Activated T-helper 1 cell treated with Interleukin-2 at 50 U/mL for 16 hours (primary cell): Measurements from ENCODE around the gene ZSCAN29.

Experiments
- DNase-seq: peaks from one replicate; pipeline ENCODE4 v3.0.0-alpha.2; 2020; ENCODE audit warnings: low read depth

ZSCAN29 gene

DNA sequence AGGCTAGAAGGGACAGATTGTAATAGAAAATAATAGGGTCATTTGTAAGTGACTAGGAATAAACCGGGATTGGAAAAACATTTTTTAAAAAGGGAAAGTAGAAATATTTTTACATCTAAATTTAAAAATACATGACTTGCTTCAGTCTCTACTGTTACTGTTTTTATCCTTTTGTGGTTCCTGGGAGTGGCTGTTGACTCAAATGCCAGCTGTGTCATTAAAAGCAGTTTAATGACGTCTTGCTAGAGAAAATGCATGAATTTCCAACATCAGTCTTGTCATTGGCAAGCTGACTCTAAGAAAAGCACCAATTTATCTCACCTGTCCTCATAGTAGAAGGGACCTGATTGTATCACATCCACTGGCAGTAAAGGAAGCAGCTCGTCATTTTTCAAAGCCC lies 23.7 kb downstream of the ZSCAN29 start:
- no peak for DNase-seq

DNA sequence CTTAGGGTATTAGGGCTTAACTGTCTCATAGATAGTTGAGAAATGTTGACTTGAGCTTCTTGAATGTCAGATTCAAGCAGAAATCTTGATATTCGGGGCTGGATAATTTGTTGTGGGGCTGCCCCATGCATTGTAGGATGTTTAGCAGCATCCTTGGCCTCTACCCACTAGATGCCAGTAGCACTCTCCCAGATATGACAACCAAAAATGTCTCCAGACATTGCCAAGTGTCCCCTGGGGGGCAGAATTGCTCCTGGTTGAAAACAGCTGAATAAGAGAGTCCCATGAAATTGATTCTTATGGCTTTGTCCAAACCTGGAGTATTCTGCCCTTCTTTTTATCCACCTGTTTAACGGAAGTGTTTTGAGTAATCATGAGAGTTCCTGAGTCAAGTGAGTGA lies 24.5 kb downstream of the ZSCAN29 start:
- no peak for DNase-seq

DNA sequence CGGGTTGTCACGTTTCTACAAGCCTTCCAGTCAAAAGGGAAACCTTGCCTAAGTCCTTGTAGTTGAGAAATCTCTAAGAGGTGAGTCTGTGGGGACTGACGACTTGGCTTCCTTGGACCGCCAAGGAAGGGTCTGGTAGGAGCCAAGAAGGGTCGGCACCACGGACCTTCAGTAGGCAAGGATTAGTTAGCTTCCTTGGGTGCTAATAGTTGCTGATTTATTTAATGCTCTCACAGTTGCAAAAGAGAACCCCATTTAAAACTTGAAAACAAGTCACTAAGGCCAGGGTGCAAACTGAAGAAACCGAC lies 40.1 kb downstream of the ZSCAN29 start:
- DNase-seq = no peak

DNA sequence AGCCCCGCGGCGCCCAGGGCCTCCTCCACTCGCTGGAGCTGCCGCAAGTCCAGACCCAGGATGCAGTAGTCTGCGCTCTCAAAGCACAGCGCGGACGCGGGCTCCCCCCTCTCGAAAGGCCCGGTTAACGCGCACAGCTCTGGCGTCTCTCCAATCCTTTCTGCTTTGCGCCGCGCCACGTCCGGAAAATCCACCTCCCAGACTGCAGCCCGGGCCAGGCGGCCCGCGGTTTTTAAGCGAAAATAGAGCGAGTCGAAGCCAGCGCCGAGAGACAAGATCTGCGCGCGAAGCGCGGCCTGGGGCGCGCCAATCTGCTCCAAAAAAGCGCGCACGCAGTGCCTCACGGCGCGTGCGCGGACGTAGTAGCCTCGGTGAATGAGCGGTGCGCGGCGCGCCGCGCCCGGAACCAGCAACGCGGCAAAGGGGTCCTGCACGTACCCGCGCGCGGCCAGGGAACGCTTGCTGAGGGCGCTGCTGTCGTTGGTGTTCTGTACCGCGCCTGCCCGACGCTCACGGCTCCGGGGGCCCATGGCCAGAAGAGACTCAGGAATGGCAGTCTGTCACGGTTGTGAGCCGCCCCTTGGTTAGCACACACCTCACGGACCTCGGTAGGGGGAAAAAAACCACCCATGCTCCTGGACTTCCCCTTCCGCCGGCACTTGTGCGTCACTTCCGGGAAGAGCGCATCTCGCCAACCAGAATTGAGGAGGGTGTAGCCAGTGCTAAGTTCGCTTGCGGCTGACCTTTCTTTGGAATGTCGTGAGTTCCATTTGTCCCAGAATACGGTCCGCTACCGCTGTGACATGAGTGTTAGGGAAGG lies 40.7 kb downstream of the ZSCAN29 start, which contains the start of gene LCMT2:
Gene LCMT2 (minus strand): TSS at position 614 of the 820 bp plus-strand sequence. CDS start 84 bp downstream, at position 530.
- DNase-seq = peak; percentile 82

DNA sequence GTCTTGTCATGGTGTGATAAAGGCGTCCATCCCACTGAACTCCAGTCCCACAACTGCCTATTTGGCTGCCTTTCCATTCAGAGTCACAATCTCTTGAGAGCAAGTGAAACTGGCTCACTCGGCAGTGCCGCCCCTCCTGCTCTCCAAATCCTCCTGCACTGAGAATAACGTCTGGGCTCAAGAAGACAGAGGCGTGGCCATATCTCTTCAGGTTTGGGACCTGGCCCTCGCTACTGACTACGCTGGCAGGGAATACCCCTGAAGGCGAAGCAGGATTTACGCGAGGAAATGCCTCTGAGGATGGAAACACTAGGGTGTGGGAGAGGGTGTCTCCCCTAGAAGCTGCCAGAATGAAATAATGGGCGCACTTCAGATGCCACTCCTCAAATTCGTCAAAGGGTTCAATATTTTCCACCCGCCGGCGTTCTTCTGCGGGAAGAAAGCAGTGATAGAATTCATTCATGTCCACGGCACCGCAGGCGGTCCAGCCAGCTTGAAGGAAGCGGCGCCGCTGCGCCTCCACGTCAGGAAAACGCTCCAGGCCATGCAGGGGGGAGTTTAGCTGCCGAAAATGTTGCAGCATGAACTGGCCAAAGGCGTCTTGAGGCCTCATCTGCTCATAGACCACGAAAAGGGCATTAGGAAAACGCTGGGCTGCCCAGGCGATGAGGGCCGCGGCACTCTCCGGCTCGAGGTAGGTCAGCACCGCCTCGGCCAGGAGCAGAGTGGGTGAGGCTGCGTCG lies 41.5 kb downstream of the ZSCAN29 start:
- DNase-seq = no peak

DNA sequence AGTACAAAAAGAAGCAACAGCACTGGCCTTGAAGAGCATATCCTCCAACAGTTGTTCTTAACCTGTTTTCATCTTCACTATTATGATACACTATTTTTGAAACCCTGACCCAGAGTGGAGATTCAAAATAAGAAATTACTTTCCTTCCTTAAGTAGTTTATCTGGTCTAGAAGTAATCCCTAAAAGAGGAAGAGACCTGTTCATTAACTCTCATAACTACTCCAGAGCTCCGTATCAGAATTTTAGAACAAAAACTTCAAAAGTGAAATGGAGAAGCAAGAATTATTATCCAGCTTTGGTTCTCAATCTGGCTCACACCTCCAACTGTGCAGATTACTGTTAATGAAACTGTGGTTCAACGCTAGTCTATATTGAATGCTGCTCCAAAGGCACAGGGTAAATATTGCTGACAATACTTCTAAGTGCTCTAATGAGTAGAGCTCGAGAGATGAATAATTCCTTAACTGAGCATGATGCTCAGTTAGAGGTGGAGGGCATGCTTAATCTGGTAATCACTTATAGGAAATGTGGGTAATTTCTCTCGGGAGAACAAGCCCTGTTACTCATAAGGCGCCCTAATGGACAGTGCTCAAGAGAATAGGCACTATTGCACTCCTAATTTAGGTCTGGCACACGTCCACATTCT lies 45.7 kb downstream of the ZSCAN29 start:
- no peak for DNase-seq

DNA sequence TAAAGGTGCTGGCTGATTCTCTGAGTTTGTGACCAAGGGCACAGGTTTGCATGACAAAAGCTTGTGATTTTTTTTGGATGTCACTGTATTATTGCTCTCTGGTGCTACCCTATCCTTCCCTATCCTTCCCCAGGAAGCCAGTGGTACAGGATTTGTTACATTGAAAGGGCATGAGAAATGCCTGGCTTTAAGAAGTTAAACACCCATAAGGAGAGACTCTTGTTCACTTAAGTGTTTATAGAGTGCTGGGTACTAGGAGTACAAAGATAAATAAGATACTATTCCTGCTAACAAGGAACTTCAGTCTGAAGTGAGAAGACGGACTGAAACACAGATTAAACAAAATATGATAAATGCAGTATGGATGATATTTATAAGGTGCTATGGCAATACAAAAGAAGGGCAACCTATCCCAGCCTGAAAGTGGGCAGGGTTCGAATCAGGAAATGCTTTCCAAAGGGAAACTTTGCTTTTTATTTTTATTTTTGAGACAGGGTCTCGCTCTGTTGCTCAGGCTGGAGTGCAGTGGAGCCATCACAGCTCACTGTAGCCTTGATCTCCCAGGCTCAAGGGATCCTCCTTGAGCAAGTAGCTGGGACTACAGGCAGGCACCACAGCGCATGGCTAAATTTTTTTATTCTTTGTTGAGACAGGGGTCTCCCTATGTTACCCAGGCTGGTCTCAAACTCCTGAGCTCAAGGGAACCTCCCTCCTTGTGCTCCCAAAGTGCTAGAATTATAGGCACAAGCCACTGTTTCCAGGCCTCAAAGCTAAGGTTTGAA lies 51.7 kb downstream of the ZSCAN29 start:
- no peak for DNase-seq

DNA sequence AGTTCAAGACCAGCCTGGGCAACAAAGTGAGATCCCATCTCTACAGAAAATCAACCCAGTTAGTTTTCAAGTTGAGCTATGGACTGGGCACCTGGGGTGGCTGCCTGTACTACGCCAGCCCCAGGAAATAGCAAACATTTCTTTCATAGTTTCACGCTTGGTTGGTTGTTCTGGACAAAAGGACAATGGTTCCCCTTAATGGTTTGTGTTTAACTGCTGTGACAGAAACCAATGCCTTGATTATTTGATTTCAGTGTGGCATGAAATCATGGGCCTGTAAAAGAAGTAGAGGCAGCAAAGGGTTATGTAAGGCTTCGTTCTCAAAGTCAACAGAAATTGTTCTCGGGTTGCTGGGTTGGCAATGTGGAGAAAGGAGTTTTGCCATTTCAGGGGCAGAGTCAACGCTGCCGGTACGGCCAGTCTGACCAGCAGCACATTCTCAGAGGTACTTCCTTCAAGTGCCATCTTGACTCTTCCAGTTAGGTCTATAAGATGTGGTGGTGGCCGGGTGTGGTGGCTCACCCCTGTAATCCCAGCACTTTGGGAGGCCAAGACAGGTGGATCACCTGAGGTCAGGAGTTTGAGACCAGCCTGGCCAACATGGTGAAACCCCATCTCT lies 53.2 kb downstream of the ZSCAN29 start:
- DNase-seq = no peak

GRCh38 chr15:43316971-43317346 lies 53.9 kb downstream of the ZSCAN29 start:
- no peak for DNase-seq

GRCh38 chr15:43316016-43316970 lies 54.5 kb downstream of the ZSCAN29 start:
- no peak for DNase-seq

DNA sequence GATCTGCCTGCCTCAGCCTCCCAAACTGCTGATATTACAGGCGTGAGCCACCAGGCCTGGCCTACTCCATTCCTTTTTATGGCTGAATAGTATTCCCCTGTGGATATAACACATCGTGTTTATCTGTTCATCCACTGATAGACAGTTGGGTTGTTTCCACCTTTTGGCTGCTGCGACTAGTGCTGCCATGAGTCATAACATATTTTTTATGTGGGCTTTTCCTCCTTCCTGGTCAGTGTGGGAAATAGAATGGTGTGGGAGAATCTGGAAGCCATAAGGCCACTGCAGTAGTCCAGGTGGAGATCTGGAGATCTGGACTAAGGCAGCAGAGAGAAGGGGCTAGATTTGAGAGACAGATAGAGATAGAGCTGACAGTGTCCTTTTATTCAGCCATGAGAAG lies 56.7 kb downstream of the ZSCAN29 start:
- no peak for DNase-seq

DNA sequence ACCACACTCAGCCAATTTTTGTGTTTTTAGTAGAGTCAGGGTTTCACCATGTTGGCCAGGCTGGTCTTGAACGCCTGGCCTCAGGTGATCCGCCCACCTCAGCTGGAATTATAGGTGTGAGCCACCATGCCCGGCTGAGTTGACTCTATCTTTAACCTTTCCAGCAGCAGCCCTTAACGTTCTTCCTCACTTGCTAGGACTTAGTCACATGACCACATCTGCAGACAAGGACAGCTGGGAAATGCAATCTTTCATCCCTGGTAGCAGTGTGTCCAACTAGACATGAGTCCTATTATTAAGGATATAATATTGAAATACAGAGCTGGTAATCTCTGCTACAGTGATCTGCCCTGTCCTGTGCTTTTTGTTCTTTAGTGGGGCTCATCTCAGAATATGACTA lies 58.5 kb downstream of the ZSCAN29 start:
- no peak for DNase-seq
